ENCODE results near the gene RAP2B. TPM values are rescaled to one million over a fixed set of nuclear protein-coding genes. Genes with fewer than 3 reads are reported as not detected.

RAP2B gene
- total and polyA plus RNA-seq, 7 donors: 0.49 to 3.2 (median 1.8) TPM

- intact Hi-C loops (cut with DNase I): no loop called here
- WGBS, 3 donors: 0 to 1% (median 1%) methylated on average over 77 to 86 of the region's 86 CpGs
- peak; percentile 42 to 66 for DNase-seq
- TF ChIP-seq CTCF (IDR thresholded peaks at IDR 0.05): no peak
- H3K9me3 ChIP-seq: no peaks in the 10 kb centered on the region
- H3K27ac ChIP-seq: peak overlapping the region; percentile 87
- no peaks in the 10 kb centered on the region for H3K36me3 ChIP-seq (ENCODE audit: insufficient read depth in 1 of 2, low read depth in 1 of 2)
- peak overlapping the region; percentile 91 for H3K4me3 ChIP-seq
- peaks cover 15% of the 10 kb centered on the region for H3K4me1 ChIP-seq
- H3K27me3 ChIP-seq (ENCODE audit: insufficient read depth in 3 of 3, low read length in 2 of 3): no peaks in the 10 kb centered on the region
- ATAC-seq: peak in 1 of 4 donors; percentile 0
Observed at GRCh38 chr3:153162513-153163392, 727 bp downstream of the RAP2B start.

- Histone ChIP-seq H3K4me3 (peak overlapping the region; percentile 91), H3K27ac (peak overlapping the region; percentile 87), H3K27me3 (ENCODE audit: insufficient read depth in 3 of 3, low read length in 2 of 3) (no peaks in the 10 kb centered on the region), H3K36me3 (ENCODE audit: insufficient read depth in 1 of 2, low read depth in 1 of 2) (no peaks in the 10 kb centered on the region), H3K4me1 (peaks cover 15% of the 10 kb centered on the region), H3K9me3 (no peaks in the 10 kb centered on the region)
- no peak for DNase-seq
- no peak for TF ChIP-seq CTCF (IDR thresholded peaks at IDR 0.05)
- ATAC-seq: no peak
- intact Hi-C loops (cut with DNase I): no loop called here
- 3 to 5% (median 3%) methylated on average over 9 of the region's 9 CpGs for WGBS, 3 donors
Observed at GRCh38 chr3:153163393-153163724, 1.3 kb downstream of the RAP2B start.

- H3K36me3 ChIP-seq (ENCODE audit: insufficient read depth in 1 of 2, low read depth in 1 of 2): no peaks in the 10 kb centered on the region
- TF ChIP-seq CTCF (IDR thresholded peaks at IDR 0.05): no peak
- WGBS, 3 donors: 15 to 22% (median 18%) methylated on average over 5 of the region's 5 CpGs
- DNase-seq: no peak
- peaks cover 15% of the 10 kb centered on the region for H3K4me1 ChIP-seq
- no peak overlapping the region for H3K27ac ChIP-seq
- H3K4me3 ChIP-seq: peak overlapping the region; percentile 91
- ATAC-seq: no peak
- no peaks in the 10 kb centered on the region for H3K9me3 ChIP-seq
- intact Hi-C loops (cut with DNase I): no loop called here
- no peaks in the 10 kb centered on the region for H3K27me3 ChIP-seq (ENCODE audit: insufficient read depth in 3 of 3, low read length in 2 of 3)
Observed at GRCh38 chr3:153163756-153164550, 1.9 kb downstream of the RAP2B start.

GRCh38 chr3:153165261-153165681 is 3.2 kb downstream of the RAP2B start:
- peaks cover 15% of the 10 kb centered on the region for H3K4me1 ChIP-seq
- no peak for TF ChIP-seq CTCF (IDR thresholded peaks at IDR 0.05)
- peak overlapping the region; percentile 91 for H3K4me3 ChIP-seq

More at GRCh38 chr3:153165261-153165681, 3.2 kb downstream of the RAP2B start:
- H3K36me3 ChIP-seq (ENCODE audit: insufficient read depth in 1 of 2, low read depth in 1 of 2): no peaks in the 10 kb centered on the region
- intact Hi-C loops (cut with DNase I): no loop called here
- no peak overlapping the region for H3K27ac ChIP-seq
- ATAC-seq (no peak), DNase-seq (no peak)
- no peaks in the 10 kb centered on the region for H3K9me3 ChIP-seq
- no peaks in the 10 kb centered on the region for H3K27me3 ChIP-seq (ENCODE audit: insufficient read depth in 3 of 3, low read length in 2 of 3)

Data from psoas muscle (tissue), 8 donors.